K562 (cell line): ENCODE results near the gene KCNF1. TPM values are rescaled to one million over a fixed set of nuclear protein-coding genes. Genes with fewer than 3 reads are reported as not detected.
A peak's percentile ranks its signal among the peaks of the same experiment; 100 is the strongest.

Experiments
- ATAC-seq: fragments of 200-7000 bp; cut with Tn5 transposase; 3 replicates; pipeline ENCODE4 v1.9.1; 2020; ENCODE audit warnings: moderate library complexity
- BruUV-seq: library from RNA; stranded (reverse); fragments of 400-500 nt; replicated peaks from 2 replicates; lab custom pipeline; 2021; lab: Mats Ljungman, UMichigan
- CTCF ChIA-PET: fragments of 300-600 bp; formaldehyde crosslinking; extraction: SDS; loops from one replicate; lab custom pipeline; 2021; ENCODE audit warnings: low intra/inter-chr PET ratio; lab: Yijun Ruan, JAX
- POLR2A ChIA-PET: fragments of 300-600, 350-650 bp; sonication (Branson Sonifier 250); formaldehyde crosslinking; extraction: SDS; loops from one replicate; lab custom pipeline; 2021; ENCODE audit warnings: antibody characterized with exemption, inconsistent platforms; lab: Yijun Ruan, JAX
- DNase-seq, 4 experiments: peaks; one replicate each; pipeline versions ENCODE4 v3.0.0 to v3.0.0-alpha.2; 2011 to 2018; ENCODE audit warnings: low spot score in 3 of 4, mixed read lengths in 3 of 4; ENCODE audit errors: extremely low read depth in 1 of 4
- FAIRE-seq: peaks from 2 replicates; lab custom pipeline; 2011; peaks lifted over from hg19 to GRCh38; lab: Jason Lieb, UNC
- H2AFZ ChIP-seq: 2 replicates; pipeline ENCODE4 v1.6.0; 2011; ENCODE audit warnings: low read depth, low read length, control low read depth, inconsistent platforms
- H3K27ac ChIP-seq: fragments of 200-600 bp; 3 replicates; pipeline ENCODE4 v1.8.0; 2011; ENCODE audit warnings: low read depth, mild to moderate bottlenecking, control low read depth, inconsistent platforms, low read length, moderate library complexity, mixed read lengths; ENCODE audit errors: extremely low read depth
- H3K27me3 ChIP-seq, 2 experiments: fragments of 300-600 bp in 1 of 2; 2 replicates in 1 of 2; 3 replicates in 1 of 2; pipeline versions ENCODE4 v1.6.0 to v1.8.0; 2011; ENCODE audit warnings: inconsistent platforms in 2 of 2, low read length in 2 of 2, mild to moderate bottlenecking in 1 of 2, mixed read lengths in 1 of 2, moderate library complexity in 1 of 2; ENCODE audit not compliant: control insufficient read depth in 2 of 2, insufficient read depth in 2 of 2
- H3K36me3 ChIP-seq: fragments of 300-600 bp; 3 replicates; pipeline ENCODE4 v1.8.0; 2011; ENCODE audit warnings: mild to moderate bottlenecking, low read length, inconsistent platforms; ENCODE audit not compliant: control insufficient read depth, insufficient read depth
- H3K4me1 ChIP-seq, 2 experiments: fragments of 200-600 bp in 1 of 2; replicated peaks in 1 of 2; 2 replicates in 1 of 2; 3 replicates in 1 of 2; pipeline versions ENCODE4 v1.5.1 to v1.8.0; 2011; ENCODE audit warnings: inconsistent platforms in 2 of 2, low read length in 2 of 2, mild to moderate bottlenecking in 1 of 2, mixed read lengths in 1 of 2, moderate library complexity in 1 of 2; ENCODE audit not compliant: control insufficient read depth in 2 of 2, insufficient read depth in 2 of 2
- H3K4me2 ChIP-seq: 2 replicates; pipeline ENCODE4 v1.6.1; 2011; ENCODE audit warnings: low read length, control low read depth, inconsistent platforms, mixed read lengths; ENCODE audit not compliant: insufficient read depth
- H3K4me3 ChIP-seq: fragments of 200-600 bp; sonication (generic), shearing (Covaris generic); 2 replicates; pipeline ENCODE4 v1.5.1; 2016; ENCODE audit warnings: control low read depth, inconsistent platforms
- H3K79me2 ChIP-seq: fragments of 200-600 bp; 3 replicates; pipeline ENCODE4 v1.8.0; 2011; ENCODE audit warnings: low read length, inconsistent platforms; ENCODE audit not compliant: control insufficient read depth, insufficient read depth
- H3K9ac ChIP-seq, 2 experiments: 2 replicates each; pipeline versions ENCODE4 v1.6.0 to v1.6.1; 2011; ENCODE audit warnings: low read depth in 2 of 2, low read length in 2 of 2, control low read depth in 1 of 2, inconsistent platforms in 1 of 2, mild to moderate bottlenecking in 1 of 2, mixed read lengths in 1 of 2; ENCODE audit not compliant: insufficient read depth in 1 of 2
- H3K9me1 ChIP-seq: one replicate; pipeline ENCODE4 v1.6.0; 2011; ENCODE audit warnings: inconsistent platforms, mild to moderate bottlenecking, low read length, moderate library complexity; ENCODE audit not compliant: control insufficient read depth, insufficient read depth
- H3K9me3 ChIP-seq: replicated peaks from 2 replicates; pipeline ENCODE4 v1.5.1; 2011; ENCODE audit warnings: low read depth, low read length, inconsistent platforms; ENCODE audit not compliant: control insufficient read depth, insufficient read depth
- H4K20me1 ChIP-seq: replicated peaks from 2 replicates; pipeline ENCODE4 v1.6.1; 2011; ENCODE audit warnings: low read length, inconsistent platforms, mixed read lengths; ENCODE audit not compliant: control insufficient read depth, insufficient read depth
- ARHGAP35 ChIP-seq: fragments of 450-650 bp; IDR thresholded peaks from 2 replicates; pipeline ENCODE4 v1.6.1; 2018; ENCODE audit not compliant: partially characterized antibody
- CTBP1 ChIP-seq: fragments of 450-650 bp; IDR thresholded peaks from 2 replicates; pipeline ENCODE4 v1.6.1; 2016; ENCODE audit warnings: borderline replicate concordance
- ETV6 ChIP-seq, 3 experiments: fragments of 150-350 bp in 1 of 3; sonication (generic) in 1 of 3; formaldehyde crosslinking in 1 of 3; IDR thresholded peaks; 2 replicates each; pipeline versions ENCODE4 v1.6.1 to v1.8.0; 2014 to 2022; ENCODE audit warnings: borderline replicate concordance in 2 of 3, low read depth in 2 of 3, antibody characterized with exemption in 1 of 3, low read length in 1 of 3, mild to moderate bottlenecking in 1 of 3, missing genetic modification reagents in 1 of 3
- HDAC3 ChIP-seq: fragments of 450-650 bp; IDR thresholded peaks from 2 replicates; pipeline ENCODE4 v1.6.1; 2018; ENCODE audit warnings: borderline replicate concordance, mild to moderate bottlenecking, moderate library complexity; ENCODE audit not compliant: partially characterized antibody
- JUND ChIP-seq, 2 experiments: IDR thresholded peaks; 2 replicates in 1 of 2; 3 replicates in 1 of 2; pipeline ENCODE4 v1.6.1; 2011; ENCODE audit warnings: borderline replicate concordance in 2 of 2, low read depth in 2 of 2, low read length in 2 of 2, improper control_type of control experiment in 1 of 2, missing biosample characterization in 1 of 2, missing genetic modification characterization in 1 of 2, missing genetic modification reagents in 1 of 2
- KAT2B ChIP-seq: IDR thresholded peaks from one replicate; pipeline ENCODE4 v1.6.1; 2012; ENCODE audit warnings: low read depth, mild to moderate bottlenecking, control low read depth, inconsistent platforms, low read length, moderate library complexity
- NCOA1 ChIP-seq: fragments of 450-650 bp; IDR thresholded peaks from 2 replicates; pipeline ENCODE4 v1.6.1; 2016; ENCODE audit warnings: low read depth
- NFYB ChIP-seq: IDR thresholded peaks from 2 replicates; pipeline ENCODE4 v1.6.1; 2011; ENCODE audit warnings: mild to moderate bottlenecking, moderate library complexity; ENCODE audit not compliant: insufficient read length; ENCODE audit errors: extremely low read depth
- POLR2AphosphoS2 ChIP-seq: IDR thresholded peaks from 2 replicates; pipeline ENCODE4 v1.6.1; 2012; ENCODE audit warnings: low read length, improper control_type of control experiment
- RCOR1 ChIP-seq, 2 experiments: IDR thresholded peaks; 2 replicates each; pipeline ENCODE4 v1.6.1; 2012; ENCODE audit warnings: low read depth in 2 of 2, low read length in 2 of 2, borderline replicate concordance in 1 of 2, improper control_type of control experiment in 1 of 2
- SIN3B ChIP-seq: fragments of 450-650 bp; IDR thresholded peaks from 2 replicates; pipeline ENCODE4 v1.6.1; 2017; ENCODE audit warnings: low read depth, mild to moderate bottlenecking, moderate library complexity
- STAT5B ChIP-seq: fragments of 250-450 bp; sonication (Bioruptor Pico); IDR thresholded peaks from 2 replicates; pipeline ENCODE4 v1.8.0; 2021; ENCODE audit warnings: mild to moderate bottlenecking, inconsistent platforms
- TEAD2 ChIP-seq: fragments of 450-650 bp; IDR thresholded peaks from 2 replicates; pipeline ENCODE4 v1.6.1; 2016; ENCODE audit warnings: missing genetic modification characterization, control low read depth, missing compliant biosample characterization
- ZNF143 ChIP-seq: sonication (generic); formaldehyde crosslinking; IDR thresholded peaks from 2 replicates; pipeline ENCODE4 v1.9.0; 2022; ENCODE audit warnings: mild to moderate bottlenecking, missing genetic modification reagents
- ZNF707 ChIP-seq: fragments of 250-450 bp; sonication (Bioruptor Pico); conservative IDR thresholded peaks from 2 replicates; pipeline ENCODE4 v1.8.0; 2022; ENCODE audit warnings: inconsistent platforms, mild to moderate bottlenecking, moderate library complexity
- WGBS: fragments of 100-300 bp; shearing (Covaris generic); methylation state at CpG from one replicate; pipeline ENCODE4 v1.1.6; 2016; ENCODE audit warnings: low coverage, mixed read lengths; ENCODE audit not compliant: insufficient coverage; ENCODE audit errors: missing lambda C conversion rate; 5-methylcytosine and 5-hydroxymethylcytosine counted together
- in situ Hi-C: fragments of 300-500 bp; cut with MboI; formaldehyde crosslinking; loops from 4 replicates; pipeline ENCODE4 v1.15.0; 2018; ENCODE audit warnings: inconsistent platforms, mixed read lengths
- intact Hi-C: fragments of 100-400 bp; cut with micrococcal nuclease; formaldehyde crosslinking; loops from 2 replicates; pipeline ENCODE4 v1.14.2; 2022
- polyA plus RNA-seq, 8 experiments: library from polyadenylated mRNA; depleted of rRNA in 4 of 8; stranded (reverse) in 5 of 8; unstranded in 3 of 8; fragments of >200 nt; fragmentation: Nextera tagmentation in 2 of 8; fragmentation: Illumina TruSeq in 1 of 8; extraction: Ambion mirVana in 2 of 8; extraction: Trizol in 1 of 8; gene quantifications; 2 replicates each; pipeline versions ENCODE4 v1.2.1 to v1.2.3, GENCODE V29; 2011 to 2014; ENCODE audit warnings: inconsistent platforms in 1 of 8, missing spikeins in 1 of 8
- total RNA-seq, 7 experiments: library from RNA; depleted of rRNA in 6 of 7; stranded (reverse); fragments of >200 nt in 6 of 7; fragmentation: Illumina TruSeq in 2 of 7; extraction: Trizol in 2 of 7; gene quantifications; 2 replicates each; pipeline versions ENCODE4 v1.2.1 to v1.2.3, GENCODE V29; 2011 to 2021; ENCODE audit warnings: low replicate concordance in 1 of 7
- TF ChIP-seq, protein P1 (sequence below): sonication (generic); formaldehyde crosslinking; IDR thresholded peaks from 2 replicates; pipeline ENCODE4 v1.8.0; 2022; ENCODE audit warnings: mild to moderate bottlenecking, missing genetic modification reagents
- TF ChIP-seq, protein P2 (sequence below), 2 experiments: fragments of 450-650 bp in 1 of 2; sonication (generic) in 1 of 2; formaldehyde crosslinking in 1 of 2; IDR thresholded peaks in 1 of 2; conservative IDR thresholded peaks in 1 of 2; 2 replicates each; pipeline versions ENCODE4 v1.6.1 to v1.8.1; 2016 to 2023; ENCODE audit warnings: mild to moderate bottlenecking in 2 of 2, moderate library complexity in 2 of 2, inconsistent platforms in 1 of 2, missing genetic modification reagents in 1 of 2

KCNF1 gene
- total and polyA plus RNA-seq, 9 of the 15 experiments (the other 6 are each of a cell fraction or from before 2014, with no cell fraction given), result not detected

DNA sequence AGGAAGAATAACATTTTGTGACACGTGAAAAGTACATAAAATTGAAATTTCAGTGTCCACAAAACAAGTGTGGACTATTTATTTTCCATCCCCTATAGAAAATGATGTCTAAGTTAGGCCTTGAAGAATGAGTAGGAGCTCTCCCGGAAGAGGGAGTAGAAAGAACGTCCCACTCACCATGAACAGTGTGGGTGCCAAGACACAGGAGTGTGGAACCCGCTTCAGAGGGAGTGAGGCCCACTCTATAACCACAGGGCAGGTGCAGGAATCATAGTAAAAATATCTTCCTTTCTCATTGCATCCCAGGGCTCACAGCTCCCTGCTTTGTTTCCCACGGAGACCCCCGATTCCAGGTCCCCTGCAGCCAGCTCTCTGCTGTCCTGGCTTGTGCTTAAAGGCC is 5.2 kb downstream of the KCNF1 start (continued):
- no peak for TF ChIP-seq SIN3B
- no peak for TF ChIP-seq ETV6 (IDR thresholded peaks at IDR 0.05; ENCODE audit: borderline replicate concordance in 1 of 2, low read depth in 2 of 2, low read length in 1 of 2)
- no peak for TF ChIP-seq ETV6 (CRISPR knock-in tag; IDR thresholded peaks at IDR 0.05; ENCODE audit: borderline replicate concordance)
- no peak for TF ChIP-seq HDAC3

DNA sequence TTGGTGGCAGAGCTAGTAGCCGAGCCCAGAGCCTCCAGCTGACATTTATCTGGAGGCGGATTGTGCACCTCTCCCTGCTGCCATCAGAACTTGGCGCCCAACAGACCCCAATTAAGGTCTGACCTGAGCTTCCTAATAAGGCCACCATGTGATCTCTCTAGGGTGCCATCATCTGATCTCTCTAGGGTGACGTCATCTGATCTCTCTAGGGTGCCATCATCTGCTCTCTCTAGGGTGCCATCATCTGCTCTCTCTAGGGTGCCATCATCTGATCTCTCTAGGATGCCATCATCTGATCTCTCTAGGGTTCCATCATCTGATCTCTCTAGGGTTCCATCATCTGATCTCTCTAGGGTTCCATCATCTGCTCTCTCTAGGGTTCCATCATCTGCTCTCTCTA is 6.2 kb downstream of the KCNF1 start:
- in situ Hi-C loops (no loop called here), intact Hi-C loops (no loop called here)
- no peak for FAIRE-seq
- Histone ChIP-seq H3K4me3 (no peak overlapping the region), H3K36me3 (no peaks in the 10 kb centered on the region), H3K9me3 (no peaks in the 10 kb centered on the region), H2AFZ (no peak overlapping the region), H4K20me1 (peaks cover 19% of the 10 kb centered on the region; the same call in 1 of the 2 replicates), H3K4me1 (peaks cover 10 to 19% of the 10 kb centered on the region in 2 experiments; a peak in 4 of 5 replicates), H3K27ac (no peak overlapping the region), H3K79me2 (no peaks in the 10 kb centered on the region), H3K27me3 (peaks cover 37 to 82% of the 10 kb centered on the region in 2 experiments; a peak in 4 of 5 replicates), H3K4me2 (no peak overlapping the region), H3K9ac (no peak overlapping the region), H3K9me1 (peaks cover 8% of the 10 kb centered on the region)
- CTCF ChIA-PET, result no interaction called here
- 5% methylated on average over 4 of the region's 4 CpGs for WGBS
- POLR2A ChIA-PET, result interaction anchor here (0.6 to 0.7 kb wide), 3 partner anchors 18 to 252 kb away, joined by 3 to 4 read pairs (median 3); no protein-coding TSS in a partner anchor
- DNase-seq, result no peak
- no TSS peak for BruUV-seq
- ATAC-seq, result no peak
- no peak for TF ChIP-seq JUND (IDR thresholded peaks at IDR 0.05; ENCODE audit: borderline replicate concordance, low read depth, low read length)
- peak; percentile 45; the same call in 1 of the 3 replicates for TF ChIP-seq JUND (tag; IDR thresholded peaks at IDR 0.05; ENCODE audit: borderline replicate concordance, low read depth, low read length)
- no peak for TF ChIP-seq NCOA1
- TF ChIP-seq POLR2AphosphoS2, result no peak
- no peak for TF ChIP-seq ARHGAP35
- TF ChIP-seq, protein P1, sequence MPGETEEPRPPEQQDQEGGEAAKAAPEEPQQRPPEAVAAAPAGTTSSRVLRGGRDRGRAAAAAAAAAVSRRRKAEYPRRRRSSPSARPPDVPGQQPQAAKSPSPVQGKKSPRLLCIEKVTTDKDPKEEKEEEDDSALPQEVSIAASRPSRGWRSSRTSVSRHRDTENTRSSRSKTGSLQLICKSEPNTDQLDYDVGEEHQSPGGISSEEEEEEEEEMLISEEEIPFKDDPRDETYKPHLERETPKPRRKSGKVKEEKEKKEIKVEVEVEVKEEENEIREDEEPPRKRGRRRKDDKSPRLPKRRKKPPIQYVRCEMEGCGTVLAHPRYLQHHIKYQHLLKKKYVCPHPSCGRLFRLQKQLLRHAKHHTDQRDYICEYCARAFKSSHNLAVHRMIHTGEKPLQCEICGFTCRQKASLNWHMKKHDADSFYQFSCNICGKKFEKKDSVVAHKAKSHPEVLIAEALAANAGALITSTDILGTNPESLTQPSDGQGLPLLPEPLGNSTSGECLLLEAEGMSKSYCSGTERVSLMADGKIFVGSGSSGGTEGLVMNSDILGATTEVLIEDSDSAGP (CRISPR knock-in tag), result no peak
- TF ChIP-seq CTBP1, result no peak
- no peak for TF ChIP-seq ZNF707 (CRISPR knock-in tag)
- TF ChIP-seq STAT5B (CRISPR knock-in tag), result no peak
- TF ChIP-seq NFYB, result no peak
- TF ChIP-seq, protein P2, sequence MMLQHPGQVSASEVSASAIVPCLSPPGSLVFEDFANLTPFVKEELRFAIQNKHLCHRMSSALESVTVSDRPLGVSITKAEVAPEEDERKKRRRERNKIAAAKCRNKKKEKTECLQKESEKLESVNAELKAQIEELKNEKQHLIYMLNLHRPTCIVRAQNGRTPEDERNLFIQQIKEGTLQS (IDR thresholded peaks at IDR 0.05), result peak; percentile 66
- TF ChIP-seq, protein P2 (CRISPR knock-in tag; conservative IDR thresholded peaks at IDR 0.05), result no peak
- TF ChIP-seq KAT2B, result no peak
- TF ChIP-seq RCOR1 (IDR thresholded peaks at IDR 0.05; ENCODE audit: borderline replicate concordance in 1 of 2, low read depth in 2 of 2, low read length in 2 of 2), result no peak
- TF ChIP-seq ZNF143 (CRISPR knock-in tag), result no peak
- no peak for TF ChIP-seq TEAD2 (tag)
